Mammary epithelial cell (primary cell): Measurements from ENCODE around the gene PCDH15.

Experiments
- CTCF ChIP-seq, 2 donors: IDR thresholded peaks in 1 of 2; conservative IDR thresholded peaks in 1 of 2; 2 replicates each; pipeline ENCODE4 v1.5.1; 2011 to 2012; ENCODE audit warnings: inconsistent platforms in 2 of 2, low read length in 2 of 2, mild to moderate bottlenecking in 2 of 2, control low read depth in 1 of 2, low read depth in 1 of 2; ENCODE audit not compliant: insufficient read depth in 1 of 2; ENCODE audit errors: extremely low read depth in 1 of 2
- EZH2 ChIP-seq: IDR thresholded peaks from 2 replicates; pipeline ENCODE4 v1.6.1; 2012; ENCODE audit warnings: low read length, inconsistent platforms, borderline replicate concordance

GRCh38 chr10:53765311-53765710 is 1035.7 kb downstream of the PCDH15 start:
- TF ChIP-seq EZH2, result no peak
- TF ChIP-seq CTCF (conservative IDR thresholded peaks at IDR 0.05 in 1 of 2, IDR thresholded peaks at IDR 0.05 in 1 of 2; ENCODE audit: extremely low read depth in 1 of 2, insufficient read depth in 1 of 2, low read depth in 1 of 2, low read length in 2 of 2), result no peak
